NCI-H1048 (cell line): Measurements from ENCODE around the gene LAMTOR3.
A peak's percentile ranks its signal among the peaks of the same experiment; 100 is the strongest.

ENCODE experiments used
- DNase-seq: peaks from one replicate; lab custom pipeline; 2025; lab: John Stamatoyannopoulos, UW

LAMTOR3 gene, protein sequence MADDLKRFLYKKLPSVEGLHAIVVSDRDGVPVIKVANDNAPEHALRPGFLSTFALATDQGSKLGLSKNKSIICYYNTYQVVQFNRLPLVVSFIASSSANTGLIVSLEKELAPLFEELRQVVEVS

DNA sequence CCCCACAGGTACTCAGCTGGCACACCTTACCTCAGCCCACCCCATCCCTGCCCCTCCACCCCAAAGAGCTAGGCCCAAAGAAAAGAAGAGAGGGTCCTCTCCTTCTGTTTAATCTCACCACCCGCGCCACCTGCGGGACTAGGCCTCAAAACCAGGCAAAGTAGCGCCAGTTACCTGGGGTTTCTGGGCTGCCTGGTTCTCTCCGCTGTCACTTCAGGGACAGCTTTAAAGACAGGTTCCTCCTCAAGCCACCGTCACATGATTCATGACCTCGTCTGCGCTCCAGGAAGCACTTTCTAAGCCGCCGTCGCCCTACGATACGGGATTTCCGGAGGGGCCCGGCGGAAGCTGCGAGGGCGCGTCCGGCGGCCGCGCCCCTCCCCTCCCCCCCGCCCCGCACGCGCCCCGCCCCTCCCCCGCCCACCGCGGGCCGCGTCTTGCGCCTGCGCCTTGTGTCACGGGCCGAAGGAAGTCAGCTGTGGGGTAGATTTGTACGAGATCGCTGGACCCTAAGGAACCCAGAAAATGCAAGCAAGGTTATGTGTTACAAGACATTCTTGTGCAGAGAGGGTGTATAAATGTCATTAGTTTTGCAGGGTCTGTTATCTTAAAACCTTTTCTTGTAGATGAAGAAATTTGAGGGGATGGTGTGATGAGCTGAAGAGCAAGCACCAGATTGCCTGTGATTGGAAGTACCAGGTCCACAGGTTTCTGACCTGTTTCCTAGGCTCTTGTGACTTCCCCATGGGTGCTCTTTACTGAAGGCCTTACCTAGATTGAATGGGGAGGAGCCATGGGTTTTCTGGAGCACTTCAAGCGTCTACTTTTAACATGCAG lies at the start of gene LAMTOR3:
TSS of gene LAMTOR3 (minus strand) at position 267 of the 837 bp plus-strand sequence. CDS start 464 bp downstream, outside the sequence.
- peak; percentile 73 for DNase-seq

DNA sequence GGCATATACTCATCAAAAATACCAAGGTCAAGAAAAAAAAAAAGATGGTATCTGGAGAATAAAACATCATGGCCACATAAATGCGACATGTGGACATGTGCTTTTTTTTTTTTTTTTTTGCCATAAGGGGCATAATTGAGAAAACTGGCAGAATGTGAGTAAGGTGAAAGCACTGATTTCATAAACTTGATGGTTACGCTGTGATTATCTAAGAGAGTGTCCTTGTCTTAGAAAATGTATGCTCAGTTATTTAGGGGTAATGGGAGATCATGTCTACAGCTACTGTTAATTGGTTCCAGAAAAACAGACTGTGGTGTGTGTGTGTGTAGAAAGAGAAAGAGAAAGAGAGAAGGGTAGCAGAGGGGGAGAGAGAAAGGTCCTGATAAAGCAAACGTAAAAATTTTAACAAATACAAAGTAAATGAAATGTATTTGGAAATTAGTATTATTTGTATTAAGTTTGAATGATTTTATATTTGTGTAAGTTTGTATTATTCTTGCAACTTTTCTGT lies 44.1 kb upstream of the LAMTOR3 start:
- DNase-seq, result no peak

GRCh38 chr4:99934891-99935290 lies 40.7 kb upstream of the LAMTOR3 start:
- DNase-seq, result no peak

- no peak for DNase-seq
Measured at GRCh38 chr4:99927566-99927965, 33.3 kb upstream of the LAMTOR3 start.

DNA sequence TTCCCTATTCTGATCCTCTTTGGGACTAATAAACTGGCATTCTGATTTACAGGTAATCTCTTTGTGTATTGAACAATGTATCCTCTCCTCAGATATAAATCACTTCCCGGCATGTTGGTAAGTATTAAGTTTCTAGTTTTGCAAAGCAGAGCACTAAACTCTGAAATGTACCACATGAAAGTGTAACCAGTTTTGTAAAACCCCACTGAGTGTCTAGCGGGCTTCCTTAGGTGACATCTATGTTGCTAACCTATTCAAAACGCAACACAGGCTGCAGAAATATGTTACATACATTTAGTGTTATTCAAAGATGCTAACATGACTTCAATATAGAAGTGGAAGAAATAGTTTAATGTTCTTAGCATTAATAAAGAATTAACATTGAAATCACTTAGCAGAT lies 26.9 kb upstream of the LAMTOR3 start:
- DNase-seq, result no peak

DNA sequence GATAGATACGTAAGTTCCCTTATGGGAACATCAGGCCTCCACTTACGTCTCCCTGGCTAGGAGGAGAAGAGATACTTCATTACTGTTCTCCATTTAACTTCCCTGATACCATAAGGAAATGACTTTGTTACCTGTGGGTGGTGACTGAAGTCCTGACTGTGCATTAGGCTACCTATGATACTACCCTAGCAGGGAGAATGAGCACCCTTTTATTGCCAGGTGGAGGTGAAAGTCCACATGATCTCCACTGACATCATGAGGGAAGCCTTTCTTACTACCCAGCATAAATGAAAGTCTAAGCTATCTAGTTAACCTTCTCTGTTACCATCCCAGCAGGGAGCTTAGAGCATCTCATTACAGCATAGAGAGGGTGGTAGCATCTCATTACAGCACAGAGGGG lies 24.4 kb upstream of the LAMTOR3 start:
- DNase-seq, result no peak

- no peak for DNase-seq
Measured at GRCh38 chr4:99917575-99917974, 23.3 kb upstream of the LAMTOR3 start.

DNA sequence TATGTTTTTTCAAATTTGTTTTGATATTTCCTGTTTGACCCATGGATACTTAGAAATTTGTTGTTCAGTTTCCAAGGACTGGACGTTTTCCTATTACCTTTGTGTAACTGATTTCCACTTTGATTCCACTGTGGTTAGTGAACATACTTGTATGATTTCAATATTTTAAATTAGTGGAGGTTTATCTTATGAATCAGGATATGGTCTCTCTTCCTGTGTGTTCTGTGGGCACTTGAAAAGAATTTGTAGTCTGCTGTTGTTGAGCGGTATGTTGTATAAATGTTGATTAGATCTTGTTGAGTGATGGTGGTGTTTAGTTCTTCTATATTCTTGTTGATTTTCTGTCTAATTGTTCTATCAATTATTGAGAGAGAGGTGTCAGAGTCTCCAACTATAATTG lies 21.2 kb upstream of the LAMTOR3 start:
- no peak for DNase-seq

GRCh38 chr4:99894998-99895397 lies 771 bp upstream of the LAMTOR3 start:
- no peak for DNase-seq

DNA sequence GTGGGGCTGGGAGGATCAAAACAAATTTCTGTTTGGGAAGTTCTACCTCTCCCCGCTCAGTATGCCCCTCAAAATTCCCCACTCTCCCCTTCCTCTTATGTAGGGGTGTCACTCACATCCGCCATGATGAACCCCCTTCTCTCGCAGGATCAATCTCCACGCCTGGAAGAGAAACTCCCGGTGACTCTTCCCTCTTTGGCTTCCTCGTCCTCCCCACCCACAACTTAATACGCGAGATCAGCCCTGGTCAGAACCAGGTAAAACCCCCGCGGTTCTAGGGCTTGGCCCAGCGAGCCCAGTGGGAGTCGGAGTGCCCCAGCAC lies 427 bp downstream of the LAMTOR3 start:
- no peak for DNase-seq

- no peak for DNase-seq
Measured at GRCh38 chr4:99893029-99893428, 1.2 kb downstream of the LAMTOR3 start.

DNA sequence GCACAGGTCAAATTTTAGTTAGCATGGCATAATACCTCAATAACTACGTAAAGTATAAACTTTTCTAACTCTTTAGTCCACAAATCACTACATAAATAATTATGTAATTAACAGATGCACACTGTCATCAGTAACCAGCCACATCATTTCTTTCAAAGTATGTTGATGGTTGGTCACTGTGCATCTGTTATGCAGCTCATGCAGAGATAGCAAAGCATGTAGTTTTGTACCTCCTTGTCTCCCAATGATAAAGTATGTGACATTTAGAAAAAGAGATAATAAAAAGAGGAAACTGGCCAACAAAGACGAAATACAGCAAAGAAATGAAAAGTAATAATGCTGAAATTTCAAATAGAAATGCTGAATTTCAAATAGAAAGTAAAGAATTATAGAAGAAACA lies 2.9 kb downstream of the LAMTOR3 start:
- no peak for DNase-seq

DNA sequence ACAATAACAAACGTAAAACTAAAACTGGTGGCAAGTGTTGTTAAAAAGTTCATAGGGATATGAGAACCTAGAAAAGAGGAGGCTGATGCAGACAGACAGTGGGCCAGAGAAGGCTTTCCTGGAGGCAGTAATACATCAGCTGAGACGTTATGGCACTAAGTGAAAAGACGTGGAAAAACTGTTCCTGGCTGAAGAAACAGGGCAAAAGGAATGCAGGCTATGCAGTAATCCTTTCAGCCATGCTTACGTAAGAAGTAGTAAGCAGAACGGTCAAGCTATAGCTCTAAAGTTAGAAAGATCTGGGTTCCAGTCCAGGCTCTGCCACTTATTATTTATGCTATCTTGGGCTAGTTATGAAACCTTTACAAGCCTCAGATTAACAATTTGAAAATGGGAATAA lies 6.4 kb downstream of the LAMTOR3 start:
- no peak for DNase-seq

GRCh38 chr4:99886146-99886545 lies 8.1 kb downstream of the LAMTOR3 start:
- DNase-seq, result no peak

DNA sequence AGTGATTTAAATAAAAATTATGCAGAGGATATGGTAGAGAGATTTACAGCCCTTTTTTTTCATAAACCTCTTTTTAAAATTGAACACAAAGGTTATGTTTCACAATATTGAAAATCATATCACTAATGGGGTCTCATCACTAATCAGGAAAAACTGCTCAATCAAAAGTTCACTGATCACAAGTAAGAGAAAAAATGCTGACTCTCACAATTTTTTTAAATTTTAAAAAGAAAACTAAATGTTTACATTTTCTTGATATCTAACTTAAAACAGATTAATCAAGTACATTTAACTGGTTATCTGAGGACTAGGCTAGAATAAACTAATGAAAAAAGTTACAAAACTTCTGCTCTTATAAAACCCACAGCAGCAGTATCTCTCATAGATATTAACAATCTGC lies 8.5 kb downstream of the LAMTOR3 start:
- no peak for DNase-seq

- no peak for DNase-seq
Measured at GRCh38 chr4:99885063-99885664, 9.1 kb downstream of the LAMTOR3 start.

DNA sequence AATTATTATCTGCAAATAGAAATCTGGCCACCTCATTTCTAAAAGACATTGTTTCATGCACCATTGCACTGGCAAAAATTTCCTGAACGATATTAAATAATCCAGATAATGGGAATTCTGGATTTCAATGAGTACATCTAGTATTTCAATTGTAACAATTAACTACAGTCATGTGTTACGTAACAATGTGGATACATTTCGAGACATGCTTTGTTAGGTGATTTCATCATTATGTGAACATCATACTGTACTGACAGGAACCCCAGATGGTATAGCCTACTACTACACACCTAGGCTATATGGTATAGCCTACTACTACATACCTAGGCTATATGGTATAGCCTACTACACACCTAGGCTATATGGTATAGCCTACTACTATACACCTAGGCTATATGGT lies 14.8 kb downstream of the LAMTOR3 start:
- no peak for DNase-seq

- DNase-seq, result no peak
Measured at GRCh38 chr4:99878604-99879003, 15.6 kb downstream of the LAMTOR3 start.

DNA sequence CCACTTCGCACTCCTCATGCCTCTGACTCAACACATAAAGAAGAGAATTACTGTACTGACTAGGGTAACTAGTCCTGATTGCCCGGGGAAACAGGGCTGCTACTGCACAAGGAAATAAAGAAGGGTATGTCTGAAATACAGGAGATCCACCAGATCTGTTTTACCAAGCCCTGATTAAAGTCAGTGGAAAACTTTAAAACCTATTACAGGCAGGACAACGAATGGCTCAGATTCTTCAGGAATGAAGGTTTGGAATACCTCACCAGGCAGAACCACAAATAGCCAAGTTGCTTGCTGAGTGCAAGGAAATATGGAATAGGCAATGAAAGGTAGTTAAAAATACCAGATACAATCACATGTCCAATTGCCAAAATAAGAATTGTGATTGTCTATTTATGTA lies 17.3 kb downstream of the LAMTOR3 start:
- no peak for DNase-seq

GRCh38 chr4:99875071-99875470 lies 19.2 kb downstream of the LAMTOR3 start:
- DNase-seq, result no peak

DNA sequence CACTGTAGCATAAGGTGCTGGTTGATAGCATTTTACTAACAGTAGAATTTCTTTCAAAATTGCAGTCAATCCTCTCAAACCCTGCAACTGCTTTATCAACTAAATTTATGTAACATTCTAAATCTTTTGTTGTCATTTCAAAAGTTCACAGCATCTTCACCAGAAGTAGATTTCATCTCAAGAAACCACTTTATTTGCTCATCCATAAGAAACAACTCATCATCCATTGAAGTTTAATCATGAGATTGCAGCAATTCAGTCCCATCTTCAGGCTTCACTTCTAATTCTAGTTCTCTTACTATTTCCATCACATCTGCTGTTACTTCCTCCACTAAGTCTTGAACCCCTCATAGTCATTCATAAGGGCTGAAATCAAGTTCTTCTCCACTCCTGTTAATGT lies 21.7 kb downstream of the LAMTOR3 start:
- no peak for DNase-seq

DNA sequence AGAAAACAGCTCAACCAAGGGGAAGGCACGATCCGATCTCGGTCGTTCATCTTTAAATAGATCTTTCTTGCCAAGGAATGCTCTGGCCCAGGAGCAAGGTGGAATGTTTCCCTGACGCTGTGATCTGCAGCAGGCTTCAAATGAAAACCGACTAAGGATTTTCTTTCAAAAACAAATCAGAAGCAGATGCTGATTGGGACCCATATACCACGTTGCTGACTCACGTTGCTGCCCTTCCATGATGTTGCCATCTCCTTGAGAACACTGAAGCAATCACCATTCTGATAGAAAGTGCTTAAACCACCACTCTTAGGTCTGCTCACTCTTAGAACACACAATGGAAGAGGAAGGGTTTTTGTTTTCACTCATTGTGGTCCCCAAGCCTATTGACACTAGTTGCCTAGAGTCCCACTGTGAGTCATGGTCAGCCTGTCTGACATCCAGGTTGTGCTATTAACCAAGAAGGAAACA lies 26.1 kb downstream of the LAMTOR3 start:
- DNase-seq, result no peak

DNA sequence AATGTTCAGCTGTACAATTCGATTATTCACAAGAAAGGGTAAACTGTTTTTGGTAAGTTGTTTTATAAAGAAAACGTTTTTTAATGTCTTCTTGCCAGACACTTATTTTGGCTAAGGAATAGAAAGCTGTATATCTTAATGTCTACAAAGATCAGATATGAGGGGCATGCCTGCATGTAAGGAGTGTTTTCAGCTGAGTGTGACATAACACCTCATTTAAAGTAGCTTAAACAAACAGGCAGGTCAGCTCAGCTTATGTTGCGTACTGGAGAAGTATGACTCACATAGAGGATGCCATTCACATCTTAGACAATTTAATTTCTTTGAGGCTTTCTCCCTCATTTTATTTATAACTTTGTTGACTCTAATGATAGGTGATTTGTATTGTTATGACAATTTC lies 30.4 kb downstream of the LAMTOR3 start:
- no peak for DNase-seq
